Chondrocyte (in vitro differentiated cells): Measurements from ENCODE around the gene DSG2. TPM values are rescaled to one million over a fixed set of nuclear protein-coding genes. Genes with fewer than 3 reads are reported as not detected.

Experiments
- DNase-seq: peaks from one replicate; pipeline ENCODE4 v3.0.0; 2021; ENCODE audit warnings: mixed read lengths, low spot score
- H3K27ac Mint-ChIP-seq: one replicate; pipeline ENCODE4 v1.8.0; 2021; ENCODE audit warnings: mild to moderate bottlenecking, moderate library complexity, mixed read lengths; ENCODE audit not compliant: unreplicated experiment
- H3K27me3 Mint-ChIP-seq: 2 replicates; pipeline ENCODE4 v1.8.0; 2021; ENCODE audit warnings: low read depth, mixed read lengths
- H3K36me3 Mint-ChIP-seq: 2 replicates; pipeline ENCODE4 v1.8.0; 2021; ENCODE audit warnings: low read depth, mixed read lengths
- H3K4me1 Mint-ChIP-seq: 2 replicates; pipeline ENCODE4 v1.8.0; 2021; ENCODE audit warnings: low read depth, mild to moderate bottlenecking, mixed read lengths
- H3K4me3 Mint-ChIP-seq: one replicate; pipeline ENCODE4 v1.8.0; 2021; ENCODE audit warnings: mild to moderate bottlenecking, moderate library complexity, mixed read lengths; ENCODE audit not compliant: unreplicated experiment
- H3K9me3 Mint-ChIP-seq: 2 replicates; pipeline ENCODE4 v1.8.0; 2021; ENCODE audit warnings: low read depth, mixed read lengths
- CTCF ChIP-seq: fragments of 200-600 bp; sonication (generic); IDR thresholded peaks from 2 replicates; pipeline ENCODE4 v1.5.0; 2021; ENCODE audit warnings: antibody characterized with exemption, mild to moderate bottlenecking, moderate library complexity
- total RNA-seq: library from RNA; stranded (reverse); gene quantifications from 3 replicates; pipeline ENCODE4 v1.2.1, GENCODE V29; 2021

The DSG2 gene
- total RNA-seq, 1 donor from 2014 or later = 45.0 TPM

- H3K27me3 Mint-ChIP-seq = no peaks in the 10 kb centered on the region
- no peaks in the 10 kb centered on the region for H3K4me1 Mint-ChIP-seq
- no peak overlapping the region for H3K4me3 Mint-ChIP-seq
- no peak for DNase-seq
- H3K27ac Mint-ChIP-seq = no peak overlapping the region
- peaks cover 24% of the 10 kb centered on the region for H3K36me3 Mint-ChIP-seq
- TF ChIP-seq CTCF = no peak
- H3K9me3 Mint-ChIP-seq = peaks cover 2% of the 10 kb centered on the region
These were observed 40.9 kb downstream of the DSG2 start for GRCh38 chr18:31538837-31539236.

GRCh38 chr18:31546476-31546875 is 48.5 kb downstream of the DSG2 start:
- Mint-ChIP-seq H3K27me3 (no peaks in the 10 kb centered on the region), H3K9me3 (no peaks in the 10 kb centered on the region), H3K4me1 (no peaks in the 10 kb centered on the region), H3K27ac (no peak overlapping the region), H3K4me3 (no peak overlapping the region), H3K36me3 (peaks cover 19% of the 10 kb centered on the region)
- no peak for TF ChIP-seq CTCF
- DNase-seq = no peak

- no peak for DNase-seq
- H3K36me3 Mint-ChIP-seq = peaks cover 5% of the 10 kb centered on the region
- no peak for TF ChIP-seq CTCF
- H3K4me3 Mint-ChIP-seq = no peak overlapping the region
- peaks cover 1% of the 10 kb centered on the region for H3K27me3 Mint-ChIP-seq
- H3K9me3 Mint-ChIP-seq = no peaks in the 10 kb centered on the region
- H3K4me1 Mint-ChIP-seq = no peaks in the 10 kb centered on the region
- no peak overlapping the region for H3K27ac Mint-ChIP-seq
These were observed 50.9 kb downstream of the DSG2 start for GRCh38 chr18:31548853-31549252.

DNA sequence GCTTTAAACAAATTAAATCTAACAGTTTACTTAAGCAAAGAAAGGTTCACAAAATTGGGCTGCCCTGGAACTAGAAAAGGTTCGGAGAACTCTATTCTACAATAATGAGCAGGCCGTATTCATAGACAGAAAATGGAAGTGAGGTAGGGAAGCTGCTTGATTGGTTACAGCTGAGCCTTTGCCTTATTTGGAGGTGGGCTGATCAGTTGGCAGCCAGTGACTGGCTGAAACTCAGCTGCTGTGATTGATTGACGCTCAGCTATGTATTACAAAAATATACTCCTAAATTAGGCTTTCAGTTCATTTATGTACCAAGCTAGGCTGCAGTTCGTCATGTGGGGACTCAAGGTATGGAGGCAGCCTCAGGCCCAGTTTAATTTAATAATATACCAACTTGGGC is 51.4 kb downstream of the DSG2 start:
- Mint-ChIP-seq H3K27ac (no peak overlapping the region), H3K4me3 (no peak overlapping the region), H3K27me3 (peaks cover 4% of the 10 kb centered on the region), H3K9me3 (no peaks in the 10 kb centered on the region), H3K36me3 (peaks cover 5% of the 10 kb centered on the region), H3K4me1 (no peaks in the 10 kb centered on the region)
- no peak for TF ChIP-seq CTCF
- no peak for DNase-seq

GRCh38 chr18:31551883-31552282 is 53.9 kb downstream of the DSG2 start:
- H3K36me3 Mint-ChIP-seq = no peaks in the 10 kb centered on the region
- peaks cover 3% of the 10 kb centered on the region for H3K4me1 Mint-ChIP-seq
- no peak overlapping the region for H3K27ac Mint-ChIP-seq
- no peak for DNase-seq
- H3K9me3 Mint-ChIP-seq = no peaks in the 10 kb centered on the region
- H3K4me3 Mint-ChIP-seq = no peak overlapping the region
- H3K27me3 Mint-ChIP-seq = peaks cover 6% of the 10 kb centered on the region
- TF ChIP-seq CTCF = no peak
